SK-N-SH (cell line): ENCODE results near the gene LGR4. TPM values are rescaled to one million over a fixed set of nuclear protein-coding genes. Genes with fewer than 3 reads are reported as not detected.

Experiments used
- CTCF ChIA-PET: fragments of 300-600, 350-600 bp; formaldehyde crosslinking; extraction: SDS; loops from one replicate; lab custom pipeline; 2021; lab: Yijun Ruan, JAX
- POLR2A ChIA-PET: fragments of 350-600 bp; sonication (Branson Sonifier 250); formaldehyde crosslinking; extraction: SDS; loops from one replicate; lab custom pipeline; 2020; ENCODE audit warnings: antibody characterized with exemption, inconsistent platforms; lab: Yijun Ruan, JAX
- DNase-seq: peaks from one replicate; pipeline ENCODE4 v3.0.0; 2012
- H2AFZ ChIP-seq: fragments of 200-600 bp; sonication (generic); 2 replicates; pipeline ENCODE4 v1.8.1; 2016; ENCODE audit warnings: antibody characterized with exemption, mild to moderate bottlenecking, low read depth
- H3F3A ChIP-seq: fragments of 200-600 bp; sonication (generic); replicated peaks from 2 replicates; pipeline ENCODE3; 2016; ENCODE audit warnings: antibody characterized with exemption, mild to moderate bottlenecking; ENCODE audit not compliant: insufficient read depth
- H3K27ac ChIP-seq, 2 experiments: fragments of 200-500 bp in 1 of 2; fragments of 200-600 bp in 1 of 2; sonication (Bioruptor generic) in 1 of 2; sonication (generic), shearing (Covaris generic) in 1 of 2; 2 replicates each; pipeline versions ENCODE4 v1.5.1 to v1.6.1; 2014 to 2016; ENCODE audit warnings: low read depth in 2 of 2, inconsistent platforms in 1 of 2, low read length in 1 of 2, mild to moderate bottlenecking in 1 of 2, mixed read lengths in 1 of 2
- H3K27me3 ChIP-seq: fragments of 200-600 bp; sonication (generic), shearing (Covaris generic); 2 replicates; pipeline ENCODE4 v1.6.1; 2016; ENCODE audit warnings: mixed run types; ENCODE audit not compliant: insufficient read depth
- H3K36me3 ChIP-seq, 2 experiments: fragments of 200-500 bp in 1 of 2; fragments of 200-600 bp in 1 of 2; sonication (Bioruptor generic) in 1 of 2; sonication (generic) in 1 of 2; replicated peaks in 1 of 2; 2 replicates each; pipeline versions ENCODE3 to v1.5.1; 2014 to 2016; ENCODE audit warnings: low read length in 1 of 2, mild to moderate bottlenecking in 1 of 2; ENCODE audit not compliant: insufficient read depth in 2 of 2, control insufficient read depth in 1 of 2
- H3K4me1 ChIP-seq, 2 experiments: fragments of 200-500 bp in 1 of 2; fragments of 200-600 bp in 1 of 2; sonication (Bioruptor generic) in 1 of 2; sonication (generic), shearing (Covaris generic) in 1 of 2; 2 replicates each; pipeline versions ENCODE4 v1.5.1 to v1.6.1; 2014 to 2016; ENCODE audit warnings: low read depth in 1 of 2, low read length in 1 of 2, mixed run types in 1 of 2; ENCODE audit not compliant: insufficient read depth in 2 of 2, control insufficient read depth in 1 of 2
- H3K4me2 ChIP-seq: fragments of 200-600 bp; sonication (generic), shearing (Covaris generic); 2 replicates; pipeline ENCODE4 v1.6.1; 2017; ENCODE audit warnings: mixed run types
- H3K4me3 ChIP-seq, 2 experiments: fragments of 200-500 bp in 1 of 2; fragments of 200-600 bp in 1 of 2; sonication (Bioruptor generic) in 1 of 2; sonication (generic), shearing (Covaris generic) in 1 of 2; 2 replicates each; pipeline versions ENCODE4 v1.5.1 to v1.8.1; 2014 to 2016; ENCODE audit warnings: low read depth in 2 of 2, inconsistent platforms in 1 of 2, low read length in 1 of 2, mild to moderate bottlenecking in 1 of 2, mixed read lengths in 1 of 2, moderate library complexity in 1 of 2
- H3K79me2 ChIP-seq: fragments of 200-600 bp; sonication (generic); 2 replicates; pipeline ENCODE4 v1.8.1; 2017; ENCODE audit warnings: mild to moderate bottlenecking; ENCODE audit not compliant: insufficient read depth
- H3K9ac ChIP-seq: fragments of 200-600 bp; sonication (generic); 2 replicates; pipeline ENCODE4 v1.6.1; 2017; ENCODE audit warnings: mixed run types
- H3K9me2 ChIP-seq: fragments of 200-600 bp; sonication (generic); 2 replicates; pipeline ENCODE4 v1.6.1; 2017; ENCODE audit warnings: mixed run types
- H3K9me3 ChIP-seq: fragments of 200-600 bp; sonication (generic); 2 replicates; pipeline ENCODE4 v1.6.1; 2017; ENCODE audit warnings: mixed run types, mild to moderate bottlenecking, moderate library complexity
- H4K20me1 ChIP-seq: fragments of 200-600 bp; sonication (generic); 2 replicates; pipeline ENCODE4 v1.6.1; 2017; ENCODE audit warnings: mild to moderate bottlenecking, mixed run types; ENCODE audit not compliant: insufficient read depth
- FOXJ3 ChIP-seq: sonication (generic); formaldehyde crosslinking; IDR thresholded peaks from 2 replicates; pipeline ENCODE4 v1.5.1; 2020; ENCODE audit warnings: mild to moderate bottlenecking, missing genetic modification reagents
- GABPA ChIP-seq: IDR thresholded peaks from 2 replicates; pipeline ENCODE4 v1.4.0; 2012; ENCODE audit warnings: low read depth, mild to moderate bottlenecking
- GATA2 ChIP-seq: sonication (generic); formaldehyde crosslinking; IDR thresholded peaks from 2 replicates; pipeline ENCODE4 v1.5.0; 2020; ENCODE audit warnings: mild to moderate bottlenecking, missing genetic modification reagents
- JUND ChIP-seq: IDR thresholded peaks from 2 replicates; pipeline ENCODE4 v1.4.0; 2012
- MXI1 ChIP-seq: IDR thresholded peaks from 2 replicates; pipeline ENCODE4 v1.6.1; 2012; ENCODE audit warnings: mild to moderate bottlenecking, low read depth, low read length, improper control_type of control experiment
- NFIC ChIP-seq: IDR thresholded peaks from 2 replicates; pipeline ENCODE4 v1.4.0; 2012; ENCODE audit warnings: borderline replicate concordance
- RAD21 ChIP-seq: IDR thresholded peaks from 2 replicates; pipeline ENCODE4 v1.6.1; 2012; ENCODE audit warnings: mild to moderate bottlenecking, low read length
- RFX5 ChIP-seq: IDR thresholded peaks from 2 replicates; pipeline ENCODE4 v1.6.1; 2012; ENCODE audit warnings: mild to moderate bottlenecking, improper control_type of control experiment, low read length
- RXRA ChIP-seq: IDR thresholded peaks from 2 replicates; pipeline ENCODE4 v1.4.0; 2012; ENCODE audit warnings: low read depth, mild to moderate bottlenecking, borderline replicate concordance
- SMC3 ChIP-seq: IDR thresholded peaks from 2 replicates; pipeline ENCODE4 v1.6.1; 2012; ENCODE audit warnings: low read depth, low read length, improper control_type of control experiment
- TEAD4 ChIP-seq: IDR thresholded peaks from 2 replicates; pipeline ENCODE4 v1.4.0; 2012; ENCODE audit warnings: mild to moderate bottlenecking, borderline replicate concordance; ENCODE audit not compliant: insufficient read depth
- WGBS: methylation state at CpG from one replicate; pipeline ENCODE4 v1.1.6; 2017; ENCODE audit warnings: low lambda C conversion rate; 5-methylcytosine and 5-hydroxymethylcytosine counted together
- polyA plus RNA-seq, 3 experiments: library from polyadenylated mRNA; depleted of rRNA; stranded (reverse); fragments of >200 nt; gene quantifications; 2 replicates each; pipeline ENCODE4 v1.2.3, GENCODE V29; 2012
- TF ChIP-seq, protein P1 (sequence below): IDR thresholded peaks from 2 replicates; pipeline ENCODE4 v1.4.0; 2012; ENCODE audit warnings: low read depth
- TF ChIP-seq, protein P2 (sequence below): IDR thresholded peaks from 2 replicates; pipeline ENCODE4 v1.6.1; 2012; ENCODE audit warnings: mild to moderate bottlenecking, low read depth, low read length, moderate library complexity
- TF ChIP-seq, protein P3 (sequence below): fragments of 150-350 bp; IDR thresholded peaks from 2 replicates; pipeline ENCODE4 v1.6.1; 2016; ENCODE audit warnings: mild to moderate bottlenecking, low read depth, low read length
- TF ChIP-seq, protein P4 (sequence below): fragments of 150-350 bp; IDR thresholded peaks from 2 replicates; pipeline ENCODE4 v1.6.1; 2017; ENCODE audit warnings: antibody characterized with exemption, low read length, low read depth, borderline replicate concordance

Gene LGR4
- polyA plus RNA-seq, 1 of the 3 experiments (the other 2 are of a cell fraction), result 2.6 TPM

DNA sequence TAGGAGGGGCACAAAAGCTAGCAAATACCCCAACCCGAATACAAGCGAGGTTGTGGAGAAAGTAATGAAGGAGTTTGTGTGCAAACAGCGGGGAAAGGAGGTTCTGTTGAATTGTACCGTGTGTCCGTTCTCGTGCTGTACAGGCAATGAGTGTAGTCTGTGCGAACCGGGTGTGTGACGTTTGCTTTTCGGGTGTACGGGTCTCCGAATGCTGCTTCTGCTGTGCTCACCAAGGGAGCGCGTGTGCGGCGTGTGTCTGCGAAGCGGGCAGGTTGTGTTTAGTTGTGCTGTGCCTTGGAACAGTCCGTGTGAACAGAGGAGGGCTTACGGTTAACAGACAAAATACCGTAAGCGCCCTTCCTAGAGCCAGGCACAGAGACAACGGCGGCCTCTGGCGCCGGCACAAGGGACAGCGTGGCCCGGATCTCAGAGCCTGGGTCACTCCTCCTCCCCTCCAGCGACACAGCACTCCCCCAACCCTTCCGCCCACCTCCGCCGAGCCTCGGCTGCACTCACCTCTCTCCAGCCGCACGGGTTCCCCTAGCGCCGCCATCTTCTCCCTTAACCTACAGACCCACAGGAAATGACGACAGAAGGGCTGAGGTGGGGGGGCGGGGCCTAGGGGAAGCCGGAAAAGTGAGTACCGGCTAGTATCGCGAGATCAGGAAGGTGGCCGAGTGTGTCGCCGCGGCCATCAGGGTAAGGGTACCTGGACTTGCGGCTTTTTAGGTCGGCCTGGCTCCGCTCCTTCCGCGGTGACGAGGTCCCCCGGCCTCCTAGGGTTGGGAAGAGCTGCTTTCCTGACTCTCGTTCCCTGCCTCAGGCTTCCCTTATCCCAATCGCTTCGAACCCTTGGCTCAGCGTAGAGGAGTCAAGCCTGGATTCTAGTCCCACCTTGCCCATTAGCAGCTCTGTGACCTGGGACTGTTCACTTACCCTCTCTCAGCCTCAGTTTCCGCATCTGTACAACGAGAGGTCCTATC lies 33.9 kb upstream of the LGR4 start, which contains the start of gene LIN7C (continued):
- TF ChIP-seq GABPA (peak; percentile 86), MXI1 (peak; percentile 23)
- TF ChIP-seq, protein P1, sequence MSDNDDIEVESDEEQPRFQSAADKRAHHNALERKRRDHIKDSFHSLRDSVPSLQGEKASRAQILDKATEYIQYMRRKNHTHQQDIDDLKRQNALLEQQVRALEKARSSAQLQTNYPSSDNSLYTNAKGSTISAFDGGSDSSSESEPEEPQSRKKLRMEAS, result peak; percentile 56; the same call in 1 of the 2 replicates

DNA sequence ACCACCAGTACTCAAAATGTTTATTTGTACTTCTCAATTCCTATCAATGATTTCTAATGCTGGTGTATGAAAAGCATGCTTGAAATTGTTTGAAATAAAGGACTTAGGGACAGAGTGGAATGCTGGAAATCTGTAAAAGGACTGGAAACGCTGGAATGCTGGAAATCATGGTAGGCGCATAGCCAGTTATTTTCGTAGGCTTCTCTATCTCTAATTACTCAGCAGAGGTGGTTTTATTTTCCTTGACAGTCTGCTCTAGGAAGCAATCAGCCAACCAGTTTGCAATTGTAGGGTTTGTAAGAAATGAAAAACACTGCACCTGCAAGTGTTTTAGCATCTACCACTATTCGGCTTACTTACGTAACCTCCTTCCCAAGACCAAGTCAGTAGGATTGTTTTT lies 33.2 kb upstream of the LGR4 start:
- peaks cover 69% of the 10 kb centered on the region for H3K79me2 ChIP-seq
- peak overlapping the region; percentile 90 for H3K4me2 ChIP-seq
- H3K9ac ChIP-seq, result peak overlapping the region; percentile 88
- H3K27ac ChIP-seq, result peak overlapping the region; percentile 79 to 92
- CTCF ChIA-PET, result no interaction called here
- no peaks in the 10 kb centered on the region for H4K20me1 ChIP-seq
- 13% methylated on average over 5 of the region's 5 CpGs for WGBS
- H3K27me3 ChIP-seq, result no peaks in the 10 kb centered on the region
- peak overlapping the region; percentile 88 for H2AFZ ChIP-seq
- POLR2A ChIA-PET, result no interaction called here
- DNase-seq, result no peak
- H3K4me3 ChIP-seq, result peak overlapping the region; percentile 93 to 95
- no peaks in the 10 kb centered on the region for H3F3A ChIP-seq
- peaks cover 20 to 22% of the 10 kb centered on the region in 2 experiments for H3K36me3 ChIP-seq
- H3K4me1 ChIP-seq, result peaks cover 5 to 20% of the 10 kb centered on the region in 2 experiments; a peak in 3 of 4 replicates
- no peaks in the 10 kb centered on the region for H3K9me3 ChIP-seq
- no peak for TF ChIP-seq RAD21
- H3K9me2 ChIP-seq, result no peaks in the 10 kb centered on the region

DNA sequence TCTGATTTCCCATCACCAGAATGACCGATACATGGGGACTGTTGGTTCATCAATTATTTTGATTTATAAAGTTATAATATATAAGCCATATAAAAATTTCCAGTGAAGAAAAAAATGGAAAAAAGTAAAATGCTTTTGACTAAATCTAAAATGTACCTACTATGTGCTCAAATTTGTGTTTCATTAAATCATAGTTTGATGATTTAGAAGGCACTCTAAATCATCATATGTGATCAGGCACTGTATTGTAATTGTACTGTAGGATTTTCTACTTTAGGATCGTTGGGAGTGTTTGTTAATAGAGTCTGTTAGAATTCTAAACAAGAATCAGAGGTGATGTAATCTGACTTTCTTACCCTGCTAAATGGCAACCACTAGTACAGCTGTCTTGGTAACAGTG lies 31.6 kb upstream of the LGR4 start:
- Histone ChIP-seq H3K79me2 (peaks cover 75% of the 10 kb centered on the region), H3K9me3 (no peaks in the 10 kb centered on the region), H3K9me2 (no peaks in the 10 kb centered on the region)
- TF ChIP-seq RXRA (no peak), NFIC (no peak), JUND (no peak), FOXJ3 (no peak), TEAD4 (no peak), GATA2 (CRISPR knock-in tag) (no peak), RFX5 (no peak), SMC3 (no peak)
- TF ChIP-seq, protein P2, sequence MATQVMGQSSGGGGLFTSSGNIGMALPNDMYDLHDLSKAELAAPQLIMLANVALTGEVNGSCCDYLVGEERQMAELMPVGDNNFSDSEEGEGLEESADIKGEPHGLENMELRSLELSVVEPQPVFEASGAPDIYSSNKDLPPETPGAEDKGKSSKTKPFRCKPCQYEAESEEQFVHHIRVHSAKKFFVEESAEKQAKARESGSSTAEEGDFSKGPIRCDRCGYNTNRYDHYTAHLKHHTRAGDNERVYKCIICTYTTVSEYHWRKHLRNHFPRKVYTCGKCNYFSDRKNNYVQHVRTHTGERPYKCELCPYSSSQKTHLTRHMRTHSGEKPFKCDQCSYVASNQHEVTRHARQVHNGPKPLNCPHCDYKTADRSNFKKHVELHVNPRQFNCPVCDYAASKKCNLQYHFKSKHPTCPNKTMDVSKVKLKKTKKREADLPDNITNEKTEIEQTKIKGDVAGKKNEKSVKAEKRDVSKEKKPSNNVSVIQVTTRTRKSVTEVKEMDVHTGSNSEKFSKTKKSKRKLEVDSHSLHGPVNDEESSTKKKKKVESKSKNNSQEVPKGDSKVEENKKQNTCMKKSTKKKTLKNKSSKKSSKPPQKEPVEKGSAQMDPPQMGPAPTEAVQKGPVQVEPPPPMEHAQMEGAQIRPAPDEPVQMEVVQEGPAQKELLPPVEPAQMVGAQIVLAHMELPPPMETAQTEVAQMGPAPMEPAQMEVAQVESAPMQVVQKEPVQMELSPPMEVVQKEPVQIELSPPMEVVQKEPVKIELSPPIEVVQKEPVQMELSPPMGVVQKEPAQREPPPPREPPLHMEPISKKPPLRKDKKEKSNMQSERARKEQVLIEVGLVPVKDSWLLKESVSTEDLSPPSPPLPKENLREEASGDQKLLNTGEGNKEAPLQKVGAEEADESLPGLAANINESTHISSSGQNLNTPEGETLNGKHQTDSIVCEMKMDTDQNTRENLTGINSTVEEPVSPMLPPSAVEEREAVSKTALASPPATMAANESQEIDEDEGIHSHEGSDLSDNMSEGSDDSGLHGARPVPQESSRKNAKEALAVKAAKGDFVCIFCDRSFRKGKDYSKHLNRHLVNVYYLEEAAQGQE, result no peak
- TF ChIP-seq, protein P3, sequence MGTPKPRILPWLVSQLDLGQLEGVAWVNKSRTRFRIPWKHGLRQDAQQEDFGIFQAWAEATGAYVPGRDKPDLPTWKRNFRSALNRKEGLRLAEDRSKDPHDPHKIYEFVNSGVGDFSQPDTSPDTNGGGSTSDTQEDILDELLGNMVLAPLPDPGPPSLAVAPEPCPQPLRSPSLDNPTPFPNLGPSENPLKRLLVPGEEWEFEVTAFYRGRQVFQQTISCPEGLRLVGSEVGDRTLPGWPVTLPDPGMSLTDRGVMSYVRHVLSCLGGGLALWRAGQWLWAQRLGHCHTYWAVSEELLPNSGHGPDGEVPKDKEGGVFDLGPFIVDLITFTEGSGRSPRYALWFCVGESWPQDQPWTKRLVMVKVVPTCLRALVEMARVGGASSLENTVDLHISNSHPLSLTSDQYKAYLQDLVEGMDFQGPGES, result no peak
- TF ChIP-seq, protein P4, sequence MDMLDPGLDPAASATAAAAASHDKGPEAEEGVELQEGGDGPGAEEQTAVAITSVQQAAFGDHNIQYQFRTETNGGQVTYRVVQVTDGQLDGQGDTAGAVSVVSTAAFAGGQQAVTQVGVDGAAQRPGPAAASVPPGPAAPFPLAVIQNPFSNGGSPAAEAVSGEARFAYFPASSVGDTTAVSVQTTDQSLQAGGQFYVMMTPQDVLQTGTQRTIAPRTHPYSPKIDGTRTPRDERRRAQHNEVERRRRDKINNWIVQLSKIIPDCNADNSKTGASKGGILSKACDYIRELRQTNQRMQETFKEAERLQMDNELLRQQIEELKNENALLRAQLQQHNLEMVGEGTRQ, result no peak
- TF ChIP-seq, all 33 proteins: peak for 0
- CTCF ChIA-PET, result interaction anchor here (1.1 kb wide), 1 partner anchor 216 kb away, joined by 3 read pairs; no protein-coding TSS in a partner anchor
- Histone ChIP-seq H3K4me2 (no peak overlapping the region), H3K9ac (no peak overlapping the region), H3K36me3 (peaks cover 32% of the 10 kb centered on the region in 2 experiments), H2AFZ (no peak overlapping the region), H3F3A (peaks cover 11% of the 10 kb centered on the region), H3K4me3 (no peak overlapping the region), H3K27ac (no peak overlapping the region), H3K4me1 (peaks cover 5 to 24% of the 10 kb centered on the region in 2 experiments; a peak in 3 of 4 replicates), H4K20me1 (no peaks in the 10 kb centered on the region), H3K27me3 (no peaks in the 10 kb centered on the region)
- WGBS, result 96% methylated on average over 2 of the region's 2 CpGs
- DNase-seq, result no peak
- POLR2A ChIA-PET, result no interaction called here
